H1 (cell line): ENCODE data around the gene GPR17. TPM values are rescaled to one million over a fixed set of nuclear protein-coding genes. Genes with fewer than 3 reads are reported as not detected.

Source experiments
- BRCA1 ChIP-seq: IDR thresholded peaks from 2 replicates; pipeline ENCODE4 v1.6.1; 2012; ENCODE audit warnings: low read depth, low read length, improper control_type of control experiment
- polyA plus RNA-seq, 7 experiments: library from polyadenylated mRNA; depleted of rRNA in 3 of 7; stranded (reverse) in 5 of 7; unstranded in 2 of 7; fragments of >200 nt in 5 of 7; fragments of 200-250 nt in 2 of 7; gene quantifications; 1 replicate in 5 of 7; 2 replicates in 1 of 7; 4 replicates in 1 of 7; pipeline versions ENCODE4 v1.2.1 to v1.2.3, GENCODE V29; 2011 to 2013; ENCODE audit warnings: missing spikeins in 2 of 7, mixed read lengths in 2 of 7
- total RNA-seq: library from RNA; stranded (reverse); fragmentation: NEBNext Ultra II Directional; extraction: Animal tissue kit (Norgen Biotek cat#: 25700); gene quantifications from 2 replicates; pipeline ENCODE4 v1.2.1, GENCODE V29; 2021

Gene GPR17
- total and polyA plus RNA-seq, 2 of the 8 experiments (the other 6 are each of a cell fraction or from before 2014, with no cell fraction given): 0.03 TPM; not detected in 1

GRCh38 chr2:127647242-127648190 is 1.6 kb downstream of the GPR17 start (continued):
- no peak for TF ChIP-seq BRCA1
